Measurements from ENCODE around the gene KIF11. TPM values are rescaled to one million over a fixed set of nuclear protein-coding genes. Genes with fewer than 3 reads are reported as not detected.

The KIF11 gene
- total RNA-seq, 4 donors from 2014 or later, result 0.27 to 1.6 (median 0.44) TPM

DNA sequence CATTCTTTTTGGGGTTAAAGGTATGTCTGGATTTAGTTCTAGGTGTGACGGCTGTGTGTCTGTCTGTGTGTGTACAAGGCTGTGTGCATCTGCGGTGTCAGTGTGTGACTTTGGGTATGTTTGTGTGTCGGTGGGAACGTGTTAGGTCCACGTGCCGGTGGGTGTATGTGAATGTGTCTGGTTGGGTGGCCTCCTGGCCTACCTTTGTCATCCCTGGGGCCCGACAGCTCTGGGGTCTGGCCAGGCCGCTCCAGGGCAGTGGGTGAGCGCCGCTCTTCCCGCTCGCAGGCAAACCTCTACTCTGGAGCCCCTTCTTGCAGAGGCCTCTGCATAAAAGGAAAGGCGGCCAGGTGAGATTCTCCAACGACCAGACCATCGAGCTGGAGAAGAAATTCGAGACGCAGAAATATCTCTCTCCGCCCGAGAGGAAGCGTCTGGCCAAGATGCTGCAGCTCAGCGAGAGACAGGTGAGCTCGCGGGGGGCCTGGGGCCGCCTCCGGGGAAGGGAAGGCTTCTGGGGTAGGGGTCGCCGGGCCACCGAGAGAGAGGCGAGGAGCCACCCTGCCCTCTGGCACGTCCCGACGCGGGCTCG, 99.2 kb downstream of the KIF11 start:
- Histone ChIP-seq H3K36me3 (peaks cover 0 to 5% of the 10 kb centered on the region in 2 donors), H3K9me3 (no peaks in the 10 kb centered on the region), H3K4me1 (peaks cover 0 to 58% (median 0%) of the 10 kb centered on the region in 3 donors), H3K27ac (peak overlapping the region in 3 of 4 donors; percentile 82 to 92 (median 85)), H3K4me3 (peak overlapping the region in 1 of 2 donors; percentile 76), H3K27me3 (peaks cover 53% of the 10 kb centered on the region)
- WGBS, 2 donors (ENCODE audit: low coverage in 1 of 2), result 59% methylated on average over 14 of the region's 34 CpGs; no CpG with 5 or more reads in 1 of the 2 donors
- ATAC-seq, result no peak
- TF ChIP-seq POLR2A (IDR thresholded peaks at IDR 0.05) (no peak), POLR2AphosphoS5 (IDR thresholded peaks at IDR 0.05) (no peak), EP300 (IDR thresholded peaks at IDR 0.05) (no peak)
- TF ChIP-seq, protein P1, sequence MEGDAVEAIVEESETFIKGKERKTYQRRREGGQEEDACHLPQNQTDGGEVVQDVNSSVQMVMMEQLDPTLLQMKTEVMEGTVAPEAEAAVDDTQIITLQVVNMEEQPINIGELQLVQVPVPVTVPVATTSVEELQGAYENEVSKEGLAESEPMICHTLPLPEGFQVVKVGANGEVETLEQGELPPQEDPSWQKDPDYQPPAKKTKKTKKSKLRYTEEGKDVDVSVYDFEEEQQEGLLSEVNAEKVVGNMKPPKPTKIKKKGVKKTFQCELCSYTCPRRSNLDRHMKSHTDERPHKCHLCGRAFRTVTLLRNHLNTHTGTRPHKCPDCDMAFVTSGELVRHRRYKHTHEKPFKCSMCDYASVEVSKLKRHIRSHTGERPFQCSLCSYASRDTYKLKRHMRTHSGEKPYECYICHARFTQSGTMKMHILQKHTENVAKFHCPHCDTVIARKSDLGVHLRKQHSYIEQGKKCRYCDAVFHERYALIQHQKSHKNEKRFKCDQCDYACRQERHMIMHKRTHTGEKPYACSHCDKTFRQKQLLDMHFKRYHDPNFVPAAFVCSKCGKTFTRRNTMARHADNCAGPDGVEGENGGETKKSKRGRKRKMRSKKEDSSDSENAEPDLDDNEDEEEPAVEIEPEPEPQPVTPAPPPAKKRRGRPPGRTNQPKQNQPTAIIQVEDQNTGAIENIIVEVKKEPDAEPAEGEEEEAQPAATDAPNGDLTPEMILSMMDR (IDR thresholded peaks at IDR 0.05), result no peak

DNA sequence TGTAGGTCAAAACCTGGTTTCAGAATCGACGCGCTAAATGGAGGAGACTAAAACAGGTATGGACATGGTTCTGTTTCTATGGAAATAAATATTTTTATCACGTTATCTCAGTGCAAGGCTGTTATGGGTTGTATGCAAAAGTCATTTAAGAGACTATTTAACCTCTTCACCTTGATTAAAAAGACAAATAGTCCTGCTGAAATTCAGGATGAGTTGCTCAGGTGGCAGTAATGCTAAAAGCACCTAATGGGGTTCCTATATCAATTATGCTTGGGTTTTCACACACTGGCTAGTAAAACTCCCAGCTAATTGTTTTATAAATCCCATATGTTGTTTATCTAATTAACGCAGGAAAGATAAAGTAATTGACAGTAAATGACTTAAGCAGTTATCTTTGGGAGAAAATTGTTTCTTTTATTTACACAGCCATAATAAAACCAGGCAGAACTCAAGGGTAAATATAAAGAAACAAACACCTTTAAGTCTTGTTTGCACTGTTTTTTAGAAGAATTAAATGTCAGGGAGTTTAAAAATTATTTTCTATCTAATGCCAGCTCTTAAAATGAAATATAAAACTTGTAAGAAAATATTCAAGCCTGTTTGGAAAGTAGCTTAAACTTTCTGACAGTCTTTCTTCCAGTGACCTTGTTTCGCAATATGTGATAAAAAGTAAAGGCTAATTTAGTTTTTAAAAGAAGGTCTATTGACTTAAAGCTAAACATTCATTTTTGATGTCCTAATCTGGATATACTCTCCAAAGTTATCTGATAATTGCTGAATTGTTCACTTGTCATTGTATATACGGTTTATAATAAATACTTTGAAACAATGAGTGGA, 100.0 kb downstream of the KIF11 start:
- H3K4me3 ChIP-seq, result peak overlapping the region in 1 of 2 donors; percentile 76
- H3K27ac ChIP-seq, result peak overlapping the region in 1 of 4 donors; percentile 92
- WGBS, 2 donors (ENCODE audit: low coverage in 1 of 2), result 45 to 63% methylated on average over 5 to 7 of the region's 7 CpGs
- H3K36me3 ChIP-seq, result peaks cover 0 to 5% of the 10 kb centered on the region in 2 donors
- H3K4me1 ChIP-seq, result peaks cover 0 to 58% (median 0%) of the 10 kb centered on the region in 3 donors
- H3K27me3 ChIP-seq, result peaks cover 53% of the 10 kb centered on the region
- TF ChIP-seq POLR2A (IDR thresholded peaks at IDR 0.05) (no peak), EP300 (IDR thresholded peaks at IDR 0.05) (no peak), POLR2AphosphoS5 (IDR thresholded peaks at IDR 0.05) (no peak)
- TF ChIP-seq, protein P1 (IDR thresholded peaks at IDR 0.05), result no peak
- ATAC-seq, result no peak
- no peaks in the 10 kb centered on the region for H3K9me3 ChIP-seq

DNA sequence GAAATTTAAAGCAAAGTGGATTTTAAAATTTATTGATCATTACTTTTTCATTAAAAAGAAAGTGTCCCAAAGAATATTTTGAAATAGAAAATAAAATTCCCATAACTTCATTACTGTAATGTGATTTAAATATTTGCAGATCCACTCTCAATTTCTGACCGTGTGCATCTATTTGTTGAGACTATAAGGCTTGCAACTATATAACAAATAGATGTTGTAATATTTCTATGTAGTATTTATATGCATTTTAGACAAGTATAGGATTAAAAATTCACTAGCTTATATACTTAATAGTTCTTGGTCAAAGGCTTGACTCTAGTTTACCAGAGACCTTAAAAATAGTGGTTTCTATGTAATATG, 100.6 kb downstream of the KIF11 start:
- TF ChIP-seq EP300 (IDR thresholded peaks at IDR 0.05) (no peak), POLR2A (IDR thresholded peaks at IDR 0.05) (no peak), POLR2AphosphoS5 (IDR thresholded peaks at IDR 0.05) (no peak)
- TF ChIP-seq, protein P1 (IDR thresholded peaks at IDR 0.05), result no peak
- Histone ChIP-seq H3K27ac (no peak overlapping the region), H3K36me3 (peaks cover 0 to 5% of the 10 kb centered on the region in 2 donors), H3K4me3 (no peak overlapping the region), H3K27me3 (peaks cover 53% of the 10 kb centered on the region), H3K9me3 (no peaks in the 10 kb centered on the region), H3K4me1 (peaks cover 0 to 53% (median 0%) of the 10 kb centered on the region in 3 donors)
- ATAC-seq, result no peak
- 56 to 75% methylated on average over 1 of the region's 1 CpG for WGBS, 2 donors (ENCODE audit: low coverage in 1 of 2)

DNA sequence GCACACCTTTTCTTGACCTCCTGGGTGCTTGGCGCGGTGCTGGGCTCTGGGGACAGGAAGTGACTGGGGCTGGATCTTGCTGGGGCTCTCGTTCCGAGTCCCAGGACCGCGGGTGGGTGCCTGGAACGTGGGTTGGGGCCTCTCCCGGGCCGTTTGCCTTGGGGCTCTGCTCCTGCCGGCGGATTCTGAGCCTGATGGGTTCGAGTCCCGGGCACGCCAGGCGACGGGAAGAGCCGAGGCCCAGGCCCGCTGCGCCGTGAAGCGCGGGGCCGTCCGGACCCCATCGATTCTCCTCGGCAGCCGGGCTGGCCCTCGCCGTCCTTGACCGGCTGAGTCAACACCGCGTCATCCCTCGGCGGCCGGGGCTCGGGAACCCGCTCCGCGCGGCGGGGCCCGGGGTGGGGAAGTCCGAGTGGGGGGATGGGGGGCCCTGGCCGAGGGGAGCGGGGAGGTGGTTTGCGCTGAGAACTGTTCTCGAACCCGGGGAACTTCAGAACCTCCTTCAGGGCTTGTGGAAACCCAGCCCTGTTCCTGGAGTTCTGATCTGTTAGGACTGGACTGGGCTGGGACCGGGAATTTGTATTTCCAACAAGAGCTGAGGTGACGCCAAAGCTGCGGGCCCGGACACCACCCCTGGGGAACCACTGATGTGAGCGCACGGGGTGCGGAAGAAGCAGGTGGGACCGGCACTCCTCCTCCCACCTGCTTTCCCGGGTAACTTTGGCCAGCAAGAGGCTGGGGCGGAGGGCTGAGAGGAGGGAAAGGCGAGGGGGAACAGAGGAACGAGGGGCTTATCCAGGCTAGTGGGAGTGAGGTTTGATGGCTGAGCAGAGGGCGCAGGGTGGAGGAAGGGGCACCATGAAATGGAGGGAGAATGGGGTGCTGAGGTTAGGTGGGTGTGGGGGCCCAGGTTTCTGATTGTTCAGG, 103.0 kb downstream of the KIF11 start:
- ATAC-seq, result peak; percentile 44
- Histone ChIP-seq H3K27me3 (peaks cover 32% of the 10 kb centered on the region), H3K36me3 (peaks cover 0 to 5% of the 10 kb centered on the region in 2 donors), H3K27ac (peak overlapping the region in 2 of 4 donors; percentile 38 to 75), H3K4me1 (peaks cover 0 to 48% (median 3%) of the 10 kb centered on the region in 3 donors), H3K4me3 (peak overlapping the region in 1 of 2 donors; percentile 38), H3K9me3 (no peaks in the 10 kb centered on the region)
- 51 to 53% methylated on average over 3 to 9 of the region's 61 CpGs for WGBS, 2 donors (ENCODE audit: low coverage in 1 of 2)
- TF ChIP-seq, protein P1 (IDR thresholded peaks at IDR 0.05), result no peak
- TF ChIP-seq POLR2A (IDR thresholded peaks at IDR 0.05), result no peak
- TF ChIP-seq EP300 (IDR thresholded peaks at IDR 0.05), result no peak
- TF ChIP-seq POLR2AphosphoS5 (IDR thresholded peaks at IDR 0.05), result no peak

Data from gastroesophageal sphincter (tissue), 4 donors.